Stimulated activated CD8-positive, alpha-beta memory T cell treated with anti-CD3 and anti-CD28 coated beads, Interleukin-7, amount 100 ng/mL, for 1 hour (primary cell): Measurements from ENCODE around the gene HSD17B10.
A peak's percentile ranks its signal among the peaks of the same experiment; 100 is the strongest.
"Not testable (repeated sequence)": the region's sequence is repeated elsewhere in the genome, so short reads cannot be mapped to it uniquely, and the experiment has no call there.

Experiments used
- DNase-seq, 2 donors: peaks; one replicate each; pipeline ENCODE4 v3.0.0-alpha.2; 2020; ENCODE audit warnings: low read depth in 2 of 2

HSD17B10 gene

DNA sequence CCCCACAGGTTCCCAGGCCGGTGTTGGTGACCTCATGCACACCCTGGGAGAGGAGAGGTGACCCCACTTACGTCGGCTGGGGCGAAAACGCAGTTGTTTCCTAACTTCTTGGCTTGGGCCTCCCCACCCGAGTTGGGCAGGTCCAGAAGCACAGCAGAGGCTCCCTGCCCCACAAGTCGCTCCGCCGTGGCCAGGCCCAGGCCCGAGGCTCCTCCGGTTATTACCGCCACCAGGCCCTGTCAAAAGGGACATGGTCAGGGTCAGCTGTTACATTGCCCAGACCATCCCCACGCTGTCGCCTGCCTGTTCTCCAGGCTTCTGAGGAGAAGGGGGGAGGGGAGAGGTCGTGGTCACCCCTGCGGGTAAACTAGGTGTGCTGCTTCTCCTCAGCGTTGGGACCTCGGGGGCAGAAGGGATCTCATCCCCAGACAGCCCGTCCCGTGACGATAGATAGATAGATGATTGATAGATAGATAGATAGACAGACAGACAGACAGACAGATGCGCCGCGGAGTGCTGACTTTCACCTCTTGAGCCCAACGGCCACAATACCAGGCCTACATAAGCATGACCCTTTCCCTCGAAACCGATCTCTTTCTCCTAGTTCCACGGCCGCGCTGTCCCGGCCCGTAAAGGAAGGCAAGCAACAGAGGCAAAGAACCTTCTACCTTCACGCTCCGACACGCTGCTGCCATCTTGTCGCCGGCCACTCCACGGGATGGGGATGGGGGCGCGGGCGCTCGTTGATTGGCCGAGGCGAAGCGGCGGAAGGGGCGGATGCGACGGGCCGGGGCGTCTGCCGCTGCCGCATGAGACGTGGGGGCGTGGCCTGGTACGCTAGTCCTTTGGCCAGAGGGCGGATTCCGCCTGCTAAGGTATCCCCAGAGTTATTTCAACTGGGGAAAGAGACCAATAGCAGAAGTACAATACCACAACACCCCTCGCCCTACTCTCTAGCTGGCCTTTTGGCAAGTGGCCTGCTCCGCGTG is at the start of gene HSD17B10:
HSD17B10 (minus strand) TSS at position 720 of the 989 bp plus-strand sequence; CDS start at position 695, 25 bp downstream.
- peak; percentile 64 to 67 for DNase-seq

DNA sequence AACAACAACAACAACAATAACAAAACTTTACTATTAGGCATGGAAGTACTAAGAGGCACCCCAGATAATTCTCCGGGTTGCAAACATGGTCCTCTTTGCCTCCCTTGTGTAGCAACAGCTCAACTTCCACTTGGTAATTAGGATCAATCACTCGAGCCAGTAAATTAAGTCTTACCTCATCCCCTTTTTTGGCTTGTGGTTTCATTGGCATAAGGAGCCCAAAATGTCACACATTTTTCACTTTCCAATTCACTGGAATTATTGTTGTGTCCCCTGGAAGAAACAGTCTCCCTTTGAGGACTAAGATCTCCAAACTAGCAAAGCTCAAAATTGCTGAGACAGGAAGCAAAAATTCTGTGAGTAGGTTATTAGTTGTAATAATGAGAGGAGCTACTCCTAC is 49.2 kb upstream of the HSD17B10 start:
- DNase-seq, result no peak

DNA sequence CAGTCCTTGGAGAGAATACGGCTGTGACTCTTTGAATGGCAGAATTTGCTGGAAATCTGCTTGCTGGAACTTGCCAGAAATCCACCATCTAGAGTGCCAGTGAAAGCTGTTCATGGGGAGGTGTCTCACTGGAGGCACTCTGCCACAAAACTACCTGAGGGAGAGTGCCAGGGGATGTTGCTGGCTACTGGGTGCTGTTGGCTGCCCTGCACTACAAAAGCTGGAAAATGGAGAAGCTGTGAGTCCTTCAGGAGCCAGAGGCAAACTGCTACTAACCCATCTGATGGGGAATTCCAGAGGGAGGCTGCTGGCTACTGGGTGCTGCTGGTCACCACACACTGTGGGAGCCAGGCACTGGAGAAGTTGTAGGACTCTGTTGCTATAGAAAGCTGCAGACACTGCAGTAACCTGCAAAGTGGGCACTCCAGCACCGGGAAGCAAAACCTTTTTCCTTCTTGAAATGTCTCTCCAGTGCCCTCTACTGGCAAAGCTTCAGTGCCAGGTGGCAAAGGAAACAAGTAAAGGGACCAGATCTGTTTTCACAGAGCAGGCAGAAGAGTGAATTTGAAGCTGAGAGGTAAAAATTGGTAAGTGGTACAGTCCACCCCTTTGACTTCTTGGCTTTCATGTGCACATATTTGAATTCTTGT is 47.8 kb upstream of the HSD17B10 start:
- peak in 1 of 2 donors; percentile 2 for DNase-seq

DNA sequence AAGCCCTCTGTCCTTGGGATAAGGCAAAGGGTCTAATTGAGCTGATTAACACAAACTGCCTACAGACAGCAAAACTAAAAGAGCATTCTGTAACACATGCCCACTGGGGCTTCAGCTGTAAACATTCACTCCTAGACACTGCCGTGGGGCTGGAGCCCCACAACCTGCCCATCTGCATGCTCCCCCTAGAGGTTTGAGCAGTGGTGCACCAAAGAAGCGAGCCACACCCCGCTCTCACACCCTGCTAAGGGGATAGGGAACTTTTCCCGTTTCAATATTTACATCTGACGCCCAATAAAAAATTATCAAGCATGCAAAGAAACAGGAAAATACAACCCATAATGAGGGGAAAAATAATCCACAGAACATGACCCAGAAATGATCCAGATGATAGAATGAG is 46.9 kb upstream of the HSD17B10 start:
- no peak for DNase-seq

- no peak for DNase-seq
Measured at GRCh38 chrX:53479301-53479700, 45.1 kb upstream of the HSD17B10 start.

GRCh38 chrX:53476371-53476770 is 42.2 kb upstream of the HSD17B10 start:
- DNase-seq, result no peak

- DNase-seq, result no peak
Measured at GRCh38 chrX:53474707-53475106, 40.5 kb upstream of the HSD17B10 start.

DNA sequence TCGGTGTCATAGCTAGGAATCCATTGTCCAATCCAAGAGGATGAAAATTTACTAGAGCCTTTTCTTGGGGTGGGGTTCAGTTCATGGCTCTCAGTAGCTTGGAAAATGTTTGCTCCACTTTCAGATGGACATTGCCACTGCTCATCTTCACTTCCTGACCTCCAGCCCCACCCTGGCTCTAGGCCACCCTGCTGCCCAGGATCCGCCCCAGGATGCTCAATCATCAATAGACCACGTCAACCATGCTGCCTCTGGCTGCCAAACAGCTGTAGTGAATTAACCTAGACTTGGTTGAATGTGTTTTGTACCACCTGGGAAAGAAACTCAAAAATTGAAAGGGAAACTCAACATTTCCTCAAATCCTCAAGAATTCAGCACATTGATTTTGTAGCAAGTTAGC is 37.2 kb upstream of the HSD17B10 start:
- no peak for DNase-seq

DNA sequence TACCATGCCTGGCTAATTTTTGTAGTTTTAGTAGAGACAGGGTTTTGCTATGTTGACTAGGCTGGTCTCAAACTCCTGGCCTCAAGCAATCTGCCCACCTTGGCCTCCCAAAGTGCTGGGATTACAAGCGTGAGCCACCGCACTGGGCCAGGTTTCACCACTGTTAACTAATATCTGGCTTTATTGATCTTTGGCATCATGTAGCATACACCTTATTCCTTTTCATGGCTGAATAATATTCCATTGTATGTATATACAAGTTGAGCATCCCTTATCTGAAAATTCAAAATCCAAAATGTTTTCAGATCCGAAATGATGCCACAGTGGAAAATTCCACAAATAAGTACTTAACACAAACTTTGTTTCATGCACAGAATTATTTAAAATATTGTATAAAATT is 34.5 kb upstream of the HSD17B10 start:
- not testable (repeated sequence) for DNase-seq

DNA sequence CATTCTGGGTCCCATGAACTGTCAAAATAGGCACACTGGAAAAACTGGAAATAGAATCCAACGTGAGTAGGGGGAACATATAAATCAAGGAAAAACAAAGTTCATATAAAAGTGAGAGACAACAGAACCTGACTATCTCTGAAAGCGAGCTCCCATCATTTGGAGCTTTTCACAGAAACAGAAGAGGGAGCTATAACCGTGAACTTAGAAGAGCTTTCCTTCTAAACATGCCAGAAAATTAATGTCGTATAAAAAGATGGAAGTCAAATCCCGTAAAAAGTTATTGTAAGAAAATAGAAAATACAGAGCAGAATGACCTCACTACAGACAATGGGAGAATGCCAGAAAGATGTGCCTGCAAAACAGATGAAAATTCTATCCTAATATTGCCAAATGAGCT is 23.9 kb upstream of the HSD17B10 start:
- DNase-seq, result no peak

DNA sequence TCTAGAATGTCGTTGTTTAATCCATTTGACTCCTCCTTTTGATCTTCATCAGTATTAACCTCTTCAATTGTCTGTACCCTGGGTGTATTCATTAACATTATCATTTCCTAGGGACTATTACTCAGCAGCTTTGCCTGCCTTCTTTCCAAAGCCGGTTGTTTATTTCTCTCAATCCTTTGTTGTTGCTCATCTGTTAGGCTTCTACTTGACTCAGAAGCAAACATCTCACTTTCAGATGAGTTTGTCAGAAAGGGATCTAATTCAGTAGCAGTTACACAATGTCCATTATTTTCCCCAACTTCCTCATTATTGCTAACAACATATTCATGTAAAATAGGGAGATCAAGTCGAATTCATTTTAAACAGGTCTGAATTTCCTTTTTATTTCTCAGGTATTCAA is 22.1 kb upstream of the HSD17B10 start:
- DNase-seq, result no peak

DNA sequence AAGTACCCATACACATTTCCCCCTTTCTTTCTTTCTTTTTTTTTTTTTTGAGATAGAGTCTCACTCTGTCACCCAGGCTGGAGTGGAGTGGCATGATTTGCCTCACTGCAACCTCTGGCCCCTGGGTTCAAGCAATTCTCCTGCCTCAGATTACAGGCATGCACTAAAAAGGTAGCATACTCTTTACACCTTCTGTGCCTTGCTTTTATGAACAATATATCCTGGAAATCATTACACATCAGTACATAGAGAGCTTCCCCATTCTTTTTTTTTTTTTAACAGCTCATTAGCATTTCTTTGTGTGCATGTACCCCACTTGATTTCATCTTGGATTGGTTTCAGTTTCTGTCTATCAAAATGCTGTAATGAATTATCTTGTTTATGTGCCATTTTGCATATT is 18.6 kb upstream of the HSD17B10 start:
- no peak for DNase-seq

DNA sequence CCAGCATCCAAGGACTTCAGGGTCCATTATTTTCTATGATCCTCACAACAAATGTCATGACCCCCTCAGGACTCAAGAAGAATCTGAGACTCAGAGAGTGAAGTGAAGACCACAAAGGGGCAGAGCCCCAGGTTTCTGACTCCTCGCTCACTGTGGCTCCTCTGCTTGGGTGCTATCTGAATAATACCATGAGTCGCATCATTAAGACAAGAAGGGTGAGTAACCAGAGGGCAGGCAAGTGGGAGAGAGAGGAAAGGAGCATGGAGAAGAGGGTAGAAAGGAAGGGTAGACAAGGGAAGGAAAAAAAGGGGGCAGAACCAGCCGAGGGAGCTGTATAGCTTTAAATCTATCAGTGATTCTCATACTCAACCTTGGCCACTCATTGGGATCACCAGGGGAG is 15.5 kb upstream of the HSD17B10 start:
- DNase-seq, result no peak

GRCh38 chrX:53447441-53447840 is 13.3 kb upstream of the HSD17B10 start:
- DNase-seq, result no peak

- DNase-seq, result no peak
Measured at GRCh38 chrX:53445977-53446376, 11.8 kb upstream of the HSD17B10 start.

GRCh38 chrX:53442322-53442631 is 8.1 kb upstream of the HSD17B10 start:
- DNase-seq, result no peak

DNA sequence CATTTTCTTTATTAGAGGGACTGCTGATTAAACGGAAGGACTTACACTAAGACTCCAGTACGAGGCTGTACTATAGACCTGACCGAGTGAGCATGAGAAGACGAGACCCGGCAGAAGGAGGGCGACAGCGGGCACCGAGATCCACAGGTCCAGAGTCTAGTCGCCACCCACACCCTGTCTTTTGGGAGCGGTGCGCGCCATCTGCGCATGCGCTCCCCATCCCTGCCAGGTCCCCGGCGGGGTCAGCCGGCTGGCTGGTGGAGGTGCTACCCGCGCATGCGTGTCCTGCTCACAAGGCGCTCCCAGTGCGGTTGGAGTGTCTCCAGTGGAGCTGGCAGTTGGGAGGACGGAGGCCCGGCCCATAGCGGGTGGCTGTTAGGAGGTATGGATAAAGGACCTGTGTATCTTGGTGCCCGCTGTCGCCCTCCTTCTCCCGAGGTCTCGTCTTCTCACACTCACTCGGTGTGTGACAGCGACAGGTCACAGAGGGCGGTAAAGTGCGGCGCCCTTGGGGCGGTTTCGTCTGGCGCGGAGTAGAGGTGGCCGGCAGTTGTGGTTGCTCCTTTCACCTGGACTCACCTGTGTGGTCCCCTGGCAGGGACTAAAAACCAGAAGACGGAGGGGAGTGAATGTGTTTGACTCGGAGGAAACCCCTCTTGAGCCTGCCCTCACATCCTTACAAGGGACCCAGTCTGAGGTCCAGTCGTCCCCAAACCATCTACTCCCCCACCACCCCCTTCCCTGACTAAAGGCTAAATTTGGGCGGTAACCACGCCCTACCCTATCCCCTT is 7.6 kb upstream of the HSD17B10 start:
- peak; percentile 47 for DNase-seq

DNA sequence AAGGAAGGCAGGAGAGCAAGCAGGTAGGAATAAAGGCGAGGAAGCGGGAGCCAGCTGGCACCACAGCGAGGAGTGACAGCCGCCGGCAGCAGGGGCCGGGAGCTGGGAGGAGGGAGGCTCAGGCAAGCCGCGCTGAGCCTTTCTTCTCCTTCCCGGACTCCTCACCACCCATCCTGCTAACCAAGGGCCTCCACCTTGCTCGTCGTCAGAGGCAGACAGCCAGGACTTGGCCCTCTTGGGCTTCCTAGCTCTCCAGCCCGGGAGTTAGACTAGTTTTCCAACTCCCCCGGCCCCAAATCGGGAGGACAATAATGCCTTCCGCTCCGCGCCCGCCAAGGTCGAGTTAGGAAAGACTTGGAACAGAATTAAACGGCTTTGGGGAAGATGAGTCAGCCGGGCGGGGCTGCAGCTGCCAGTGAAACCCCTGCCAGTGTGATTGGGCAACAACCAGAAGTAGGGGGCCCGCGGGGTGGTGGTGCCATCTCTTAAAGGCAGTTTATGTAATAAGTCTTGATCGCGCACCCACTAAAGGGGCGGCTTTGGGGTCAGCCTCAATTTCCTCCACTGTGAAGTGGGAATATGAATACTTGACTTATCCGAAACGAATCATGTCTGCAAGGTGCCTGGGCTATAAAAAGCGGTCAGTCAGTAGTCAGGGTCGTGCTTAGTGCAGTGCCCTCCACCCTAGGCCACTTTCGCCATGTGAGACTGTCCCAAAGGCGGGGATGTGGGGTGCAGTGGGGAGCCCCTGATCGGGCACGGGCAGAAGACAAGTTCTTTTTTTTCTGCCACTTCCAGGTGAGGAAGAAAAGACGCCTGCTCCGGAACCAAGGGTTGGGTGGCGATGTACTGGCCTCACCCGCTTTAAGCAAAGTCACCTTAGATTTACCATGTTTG is 6.7 kb upstream of the HSD17B10 start:
- DNase-seq, result no peak

- DNase-seq, result no peak
Measured at GRCh38 chrX:53440101-53440500, 5.9 kb upstream of the HSD17B10 start.

- DNase-seq, result no peak
Measured at GRCh38 chrX:53438832-53439230, 4.7 kb upstream of the HSD17B10 start.

DNA sequence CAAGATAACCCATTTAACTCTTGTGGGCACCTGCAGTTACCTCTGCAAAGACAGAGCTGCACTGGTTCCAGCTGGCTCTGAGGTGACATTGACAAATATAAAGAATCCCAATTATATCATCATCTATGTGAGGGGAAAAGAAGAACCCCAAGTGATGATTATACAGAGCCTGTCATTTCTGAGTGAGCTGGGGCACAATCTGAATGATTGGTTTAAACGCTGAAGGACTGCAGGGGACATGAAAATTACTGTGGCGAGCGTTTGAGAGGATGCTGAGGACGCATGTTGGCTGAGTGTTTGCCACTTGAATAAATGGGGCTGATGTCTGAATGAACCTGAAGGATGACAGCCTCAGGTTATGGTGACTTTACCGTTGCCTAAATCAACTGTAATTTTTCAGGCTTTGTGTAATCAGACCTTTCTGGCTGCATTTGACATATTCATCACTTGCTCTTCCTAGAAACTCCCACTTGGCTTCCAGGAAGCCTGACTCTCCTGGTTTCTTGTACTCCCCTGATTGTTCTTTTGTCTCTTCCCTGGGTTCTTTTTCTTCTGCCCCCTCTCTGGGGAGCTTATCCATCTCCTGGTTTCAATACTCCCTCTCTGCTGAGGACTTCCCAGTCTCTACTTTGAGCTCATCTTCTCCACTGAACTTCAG is 4.1 kb upstream of the HSD17B10 start:
- DNase-seq, result no peak
